ENCODE results near the gene SLC22A8. TPM values are rescaled to one million over a fixed set of nuclear protein-coding genes. Genes with fewer than 3 reads are reported as not detected.

The SLC22A8 gene
- total RNA-seq, 1 donor = not detected

DNA sequence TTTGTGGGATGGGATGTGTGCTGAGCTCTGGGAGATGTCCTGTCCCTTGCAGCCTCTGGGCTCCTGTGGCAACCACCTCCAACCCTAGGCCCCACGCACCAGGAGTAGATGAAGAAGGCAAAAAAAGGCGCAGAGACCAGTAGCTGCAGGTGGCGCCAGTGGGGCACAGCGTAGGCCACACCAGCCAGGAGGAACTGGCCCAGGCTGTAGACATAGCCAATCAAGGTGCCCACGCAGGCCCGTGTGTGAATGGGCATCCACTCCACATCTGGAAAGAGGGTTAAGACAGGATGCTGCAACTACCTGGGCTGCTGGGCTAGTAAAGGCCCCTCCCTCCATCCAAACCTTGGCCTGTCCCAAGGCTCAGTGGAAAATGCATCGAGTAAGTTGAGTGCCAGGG, 33.9 kb downstream of the SLC22A8 start:
- Histone ChIP-seq H4K20me1 (ENCODE audit: insufficient read depth, low read length) (no peaks in the 10 kb centered on the region), H3K27ac (ENCODE audit: low read depth, low read length) (no peak overlapping the region), H2AFZ (ENCODE audit: low read length) (no peak overlapping the region), H3K4me3 (ENCODE audit: insufficient read depth, low read length) (no peak overlapping the region), H3K9me3 (ENCODE audit: low read depth, low read length) (no peaks in the 10 kb centered on the region), H3K36me3 (ENCODE audit: insufficient read depth, low read length) (no peaks in the 10 kb centered on the region), H3K27me3 (ENCODE audit: insufficient read depth, low read length) (no peaks in the 10 kb centered on the region), H3K4me2 (ENCODE audit: insufficient read depth, low read length) (no peak overlapping the region), H3K4me1 (ENCODE audit: insufficient read depth, low read length) (no peaks in the 10 kb centered on the region), H3K79me2 (ENCODE audit: insufficient read depth, low read length) (no peaks in the 10 kb centered on the region)
- DNase-seq (ENCODE audit: insufficient read length, low spot score, missing footprints) = no peak
- TF ChIP-seq, protein P1, sequence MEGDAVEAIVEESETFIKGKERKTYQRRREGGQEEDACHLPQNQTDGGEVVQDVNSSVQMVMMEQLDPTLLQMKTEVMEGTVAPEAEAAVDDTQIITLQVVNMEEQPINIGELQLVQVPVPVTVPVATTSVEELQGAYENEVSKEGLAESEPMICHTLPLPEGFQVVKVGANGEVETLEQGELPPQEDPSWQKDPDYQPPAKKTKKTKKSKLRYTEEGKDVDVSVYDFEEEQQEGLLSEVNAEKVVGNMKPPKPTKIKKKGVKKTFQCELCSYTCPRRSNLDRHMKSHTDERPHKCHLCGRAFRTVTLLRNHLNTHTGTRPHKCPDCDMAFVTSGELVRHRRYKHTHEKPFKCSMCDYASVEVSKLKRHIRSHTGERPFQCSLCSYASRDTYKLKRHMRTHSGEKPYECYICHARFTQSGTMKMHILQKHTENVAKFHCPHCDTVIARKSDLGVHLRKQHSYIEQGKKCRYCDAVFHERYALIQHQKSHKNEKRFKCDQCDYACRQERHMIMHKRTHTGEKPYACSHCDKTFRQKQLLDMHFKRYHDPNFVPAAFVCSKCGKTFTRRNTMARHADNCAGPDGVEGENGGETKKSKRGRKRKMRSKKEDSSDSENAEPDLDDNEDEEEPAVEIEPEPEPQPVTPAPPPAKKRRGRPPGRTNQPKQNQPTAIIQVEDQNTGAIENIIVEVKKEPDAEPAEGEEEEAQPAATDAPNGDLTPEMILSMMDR (IDR thresholded peaks at IDR 0.05; ENCODE audit: extremely low read depth, low read depth, low read length) = no peak

DNA sequence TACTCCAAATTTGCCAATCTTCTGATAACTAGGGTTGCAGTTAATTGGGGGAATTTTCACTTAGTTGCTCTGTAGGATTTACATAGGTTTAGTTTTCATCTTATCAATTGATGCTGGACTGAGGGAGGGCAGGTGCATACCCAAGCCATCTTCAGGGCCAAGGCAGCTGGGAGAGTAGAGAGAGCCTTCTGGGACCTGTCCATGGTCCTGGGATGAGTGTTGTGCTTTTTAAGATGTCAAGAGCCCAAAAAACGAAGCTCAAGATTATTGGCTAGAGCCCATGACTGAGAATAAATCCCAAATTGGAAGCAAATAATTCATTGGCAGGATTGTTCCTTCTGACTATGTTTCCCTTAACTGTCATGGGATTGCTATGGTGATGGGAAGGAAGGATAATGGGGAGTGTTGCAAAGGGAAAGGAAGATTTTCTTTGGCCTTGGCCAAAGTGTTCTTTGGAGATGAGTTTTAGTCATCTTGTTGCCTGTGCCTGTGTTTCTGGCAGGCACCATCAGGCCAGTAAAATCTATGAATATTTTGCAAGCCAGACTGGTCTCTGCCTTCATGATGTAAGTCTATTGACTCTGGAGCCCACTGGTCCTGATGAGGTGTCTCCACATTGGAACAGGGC, 35.4 kb downstream of the SLC22A8 start:
- no peaks in the 10 kb centered on the region for H4K20me1 ChIP-seq (ENCODE audit: insufficient read depth, low read length)
- TF ChIP-seq, protein P1 (IDR thresholded peaks at IDR 0.05; ENCODE audit: extremely low read depth, low read depth, low read length) = no peak
- H3K27ac ChIP-seq (ENCODE audit: low read depth, low read length) = no peak overlapping the region
- H3K4me1 ChIP-seq (ENCODE audit: insufficient read depth, low read length) = no peaks in the 10 kb centered on the region
- H3K27me3 ChIP-seq (ENCODE audit: insufficient read depth, low read length) = no peaks in the 10 kb centered on the region
- H2AFZ ChIP-seq (ENCODE audit: low read length) = no peak overlapping the region
- no peaks in the 10 kb centered on the region for H3K9me3 ChIP-seq (ENCODE audit: low read depth, low read length)
- H3K4me2 ChIP-seq (ENCODE audit: insufficient read depth, low read length) = no peak overlapping the region
- no peak overlapping the region for H3K4me3 ChIP-seq (ENCODE audit: insufficient read depth, low read length)
- no peaks in the 10 kb centered on the region for H3K79me2 ChIP-seq (ENCODE audit: insufficient read depth, low read length)
- no peaks in the 10 kb centered on the region for H3K36me3 ChIP-seq (ENCODE audit: insufficient read depth, low read length)
- no peak for DNase-seq (ENCODE audit: insufficient read length, low spot score, missing footprints)

DNA sequence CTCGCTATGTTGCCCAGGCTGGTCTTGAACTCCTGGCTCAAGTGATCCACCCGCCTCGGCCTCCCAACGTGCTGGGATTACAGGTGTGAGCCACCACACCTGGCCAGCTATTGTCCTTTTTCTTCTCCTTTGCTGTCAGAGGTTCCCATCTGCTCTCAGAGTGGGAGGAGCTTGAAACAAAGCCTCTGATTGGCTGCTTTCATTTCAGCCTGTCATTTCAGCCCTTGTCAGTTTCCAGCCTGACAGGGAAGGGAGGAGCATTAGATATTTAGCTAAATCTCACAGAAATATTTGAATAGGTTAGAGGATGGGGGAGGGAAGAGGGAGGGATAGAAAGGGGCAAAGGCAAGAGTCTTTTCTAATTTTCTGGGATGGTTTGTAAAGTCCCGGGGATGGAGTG, 39.5 kb downstream of the SLC22A8 start:
- no peak for DNase-seq (ENCODE audit: insufficient read length, low spot score, missing footprints)
- Histone ChIP-seq H3K27me3 (ENCODE audit: insufficient read depth, low read length) (no peaks in the 10 kb centered on the region), H3K4me3 (ENCODE audit: insufficient read depth, low read length) (no peak overlapping the region), H3K79me2 (ENCODE audit: insufficient read depth, low read length) (no peaks in the 10 kb centered on the region), H3K9me3 (ENCODE audit: low read depth, low read length) (no peaks in the 10 kb centered on the region), H3K4me2 (ENCODE audit: insufficient read depth, low read length) (no peak overlapping the region), H3K27ac (ENCODE audit: low read depth, low read length) (no peak overlapping the region), H3K36me3 (ENCODE audit: insufficient read depth, low read length) (no peaks in the 10 kb centered on the region), H2AFZ (ENCODE audit: low read length) (no peak overlapping the region), H4K20me1 (ENCODE audit: insufficient read depth, low read length) (no peaks in the 10 kb centered on the region), H3K4me1 (ENCODE audit: insufficient read depth, low read length) (no peaks in the 10 kb centered on the region)
- TF ChIP-seq, protein P1 (IDR thresholded peaks at IDR 0.05; ENCODE audit: extremely low read depth, low read depth, low read length) = no peak

DNA sequence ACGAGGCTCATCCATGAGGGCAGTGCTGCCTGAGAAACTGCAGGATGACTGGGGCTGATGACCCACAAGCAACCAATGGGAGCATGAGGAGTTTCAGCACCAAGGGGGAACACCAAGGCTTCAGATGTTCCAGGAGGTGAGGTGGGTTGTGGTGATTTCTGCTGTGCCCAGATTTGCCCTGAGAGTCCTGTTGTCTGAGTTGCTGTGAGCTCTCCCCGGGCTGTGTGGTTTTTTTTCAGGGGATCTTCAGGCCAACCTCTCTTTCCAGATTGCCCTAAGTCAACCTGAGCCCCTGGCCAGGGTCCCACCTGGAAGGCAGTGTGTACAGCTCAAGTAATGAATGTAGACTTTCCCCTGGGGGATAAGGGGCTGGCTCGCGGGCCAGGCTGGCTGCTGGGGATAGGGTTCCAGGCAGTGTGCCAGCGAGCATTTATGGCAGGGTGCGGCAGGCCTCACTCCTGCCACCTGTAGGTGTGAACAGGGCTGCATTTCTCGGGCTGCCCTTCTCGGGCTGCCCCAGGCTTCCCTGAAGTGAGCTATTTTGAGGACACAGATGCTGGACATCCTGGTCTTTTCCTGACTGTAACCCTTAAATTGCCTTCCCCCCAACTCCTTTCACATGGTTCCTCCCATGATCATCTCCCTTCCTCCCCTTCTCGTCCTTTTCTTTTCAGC, 40.7 kb downstream of the SLC22A8 start:
- no peak for DNase-seq (ENCODE audit: insufficient read length, low spot score, missing footprints)
- H3K27ac ChIP-seq (ENCODE audit: low read depth, low read length) = no peak overlapping the region
- TF ChIP-seq, protein P1 (IDR thresholded peaks at IDR 0.05; ENCODE audit: extremely low read depth, low read depth, low read length) = peak; percentile 27
- no peaks in the 10 kb centered on the region for H3K4me1 ChIP-seq (ENCODE audit: insufficient read depth, low read length)
- no peaks in the 10 kb centered on the region for H3K9me3 ChIP-seq (ENCODE audit: low read depth, low read length)
- no peaks in the 10 kb centered on the region for H3K79me2 ChIP-seq (ENCODE audit: insufficient read depth, low read length)
- H3K4me3 ChIP-seq (ENCODE audit: insufficient read depth, low read length) = no peak overlapping the region
- H3K4me2 ChIP-seq (ENCODE audit: insufficient read depth, low read length) = no peak overlapping the region
- H3K36me3 ChIP-seq (ENCODE audit: insufficient read depth, low read length) = no peaks in the 10 kb centered on the region
- H2AFZ ChIP-seq (ENCODE audit: low read length) = no peak overlapping the region
- H3K27me3 ChIP-seq (ENCODE audit: insufficient read depth, low read length) = no peaks in the 10 kb centered on the region
- H4K20me1 ChIP-seq (ENCODE audit: insufficient read depth, low read length) = no peaks in the 10 kb centered on the region
